CD4-positive, alpha-beta T cell treated with Interferon gamma for 1 hour (primary cell): ENCODE results near the gene ADAMTS15.

ENCODE experiments used
- DNase-seq: peaks from one replicate; pipeline ENCODE4 v3.0.0-alpha.2; 2020

The ADAMTS15 gene

GRCh38 chr11:130418210-130418609 lies 30.2 kb upstream of the ADAMTS15 start:
- no peak for DNase-seq

DNA sequence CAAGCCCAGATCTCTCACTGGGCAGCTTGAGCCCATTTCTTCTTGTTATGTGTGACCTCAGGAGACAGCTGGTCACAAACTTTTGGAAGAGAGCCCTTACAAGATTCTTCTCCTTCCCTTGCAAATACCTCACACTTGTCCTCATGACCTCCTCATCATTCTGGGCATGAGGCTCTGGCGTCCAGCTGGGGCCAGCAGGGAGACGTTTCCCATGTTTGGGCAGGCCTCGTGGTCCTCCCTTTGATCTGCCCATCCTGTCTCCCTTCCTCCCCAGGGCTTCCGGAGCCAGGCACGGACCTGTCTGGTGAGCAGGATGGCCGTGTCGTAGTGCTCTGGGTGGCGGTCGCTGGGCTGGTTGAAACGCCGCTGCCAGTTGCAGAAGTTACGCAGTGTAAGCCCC lies 29.7 kb upstream of the ADAMTS15 start:
- no peak for DNase-seq

GRCh38 chr11:130420478-130421198 lies 27.8 kb upstream of the ADAMTS15 start:
- no peak for DNase-seq

GRCh38 chr11:130421199-130421585 lies 27.3 kb upstream of the ADAMTS15 start:
- no peak for DNase-seq

DNA sequence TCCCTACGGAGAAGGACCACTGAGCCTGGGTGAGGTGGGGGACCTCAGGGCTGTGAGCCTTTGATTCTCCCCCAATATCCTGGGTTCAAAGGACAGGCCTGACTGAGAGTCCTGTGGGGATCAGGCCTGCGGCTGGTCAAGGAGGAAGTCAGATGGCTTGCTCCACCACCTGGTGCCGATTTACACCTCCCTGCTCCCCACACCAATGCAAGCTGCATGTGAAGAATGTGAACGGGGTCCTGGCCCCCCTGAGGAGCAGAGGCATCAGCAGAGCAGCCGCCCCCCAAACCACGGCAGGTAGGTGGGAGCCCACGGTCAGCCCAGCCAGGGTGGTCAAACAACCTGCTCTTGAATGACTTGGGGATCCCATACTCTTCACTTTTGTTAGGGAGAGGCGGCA lies 26.7 kb upstream of the ADAMTS15 start:
- DNase-seq, result no peak

DNA sequence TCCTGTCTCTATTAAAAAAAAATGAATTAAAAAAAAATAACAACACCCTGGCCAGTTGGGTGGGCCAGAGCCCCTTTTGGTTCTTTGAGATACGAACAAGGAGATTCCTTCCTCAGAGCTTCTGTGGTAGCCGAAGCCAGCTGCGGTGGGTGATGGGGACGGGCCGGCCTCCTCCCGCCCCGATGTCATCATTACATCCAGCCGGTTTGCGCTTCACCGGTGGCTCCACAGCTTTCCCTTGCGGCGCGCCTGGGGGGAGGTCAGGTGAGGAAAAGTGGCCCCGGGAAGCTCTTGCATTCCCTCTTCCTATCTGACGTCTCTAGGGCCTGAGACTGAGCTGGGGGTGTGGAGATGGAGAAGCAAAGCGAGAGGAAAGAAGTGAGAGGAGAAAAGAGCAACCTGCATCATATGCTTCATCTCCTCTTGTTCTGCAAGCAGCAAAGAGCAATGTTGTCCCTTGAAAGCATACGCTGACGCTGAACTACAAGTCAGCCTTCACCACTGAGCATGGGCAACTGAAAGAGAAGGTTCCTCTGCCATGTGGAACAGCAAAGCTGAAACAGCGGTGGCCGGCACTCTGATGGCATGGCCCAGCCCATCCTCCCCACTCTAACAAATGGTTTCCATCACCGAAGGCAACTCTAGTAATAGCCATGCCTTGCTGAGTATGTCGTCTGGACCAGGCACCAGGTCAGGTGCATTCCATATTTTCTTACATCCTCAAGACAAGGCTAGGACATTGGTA lies 26.0 kb upstream of the ADAMTS15 start:
- no peak for DNase-seq

GRCh38 chr11:130423541-130424142 lies 24.8 kb upstream of the ADAMTS15 start:
- no peak for DNase-seq

DNA sequence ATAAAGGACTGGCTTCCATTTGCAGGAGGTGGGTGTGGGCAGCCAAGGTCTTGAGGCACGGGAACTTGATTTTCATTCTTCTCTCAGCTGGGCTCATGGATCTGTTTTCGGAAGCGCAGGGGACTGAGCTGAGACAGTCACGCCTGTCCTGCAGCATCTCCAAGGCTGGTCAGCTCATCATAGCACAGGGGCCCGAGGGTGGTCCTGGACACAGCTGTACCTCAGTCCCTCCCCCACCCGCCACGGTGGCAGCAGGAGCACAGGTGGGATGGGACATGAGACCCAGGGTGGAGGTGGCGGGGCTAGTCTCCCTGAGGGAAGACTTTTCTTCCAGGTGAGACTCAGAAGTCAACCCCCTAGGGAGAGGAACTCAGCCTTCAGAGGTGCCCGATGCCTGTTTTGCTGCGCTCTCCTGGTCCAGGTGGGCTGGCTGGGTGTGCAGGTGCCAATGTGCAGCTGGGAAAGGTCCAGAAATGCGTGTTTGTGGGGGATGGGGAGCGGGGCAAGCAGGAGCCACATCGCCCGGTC lies 23.8 kb upstream of the ADAMTS15 start:
- DNase-seq, result no peak

GRCh38 chr11:130425156-130425555 lies 23.3 kb upstream of the ADAMTS15 start:
- DNase-seq, result no peak

- no peak for DNase-seq
Measured at GRCh38 chr11:130426223-130426836, 22.1 kb upstream of the ADAMTS15 start.

GRCh38 chr11:130426837-130427341 lies 21.6 kb upstream of the ADAMTS15 start:
- DNase-seq, result no peak

GRCh38 chr11:130427581-130428315 lies 20.7 kb upstream of the ADAMTS15 start:
- no peak for DNase-seq

GRCh38 chr11:130428316-130429119 lies 19.9 kb upstream of the ADAMTS15 start, which contains the start of gene ADAMTS8:
TSS of gene ADAMTS8 (minus strand) at chr11:130428609. CDS start at chr11:130428286, 323 bp downstream.
- DNase-seq, result no peak

DNA sequence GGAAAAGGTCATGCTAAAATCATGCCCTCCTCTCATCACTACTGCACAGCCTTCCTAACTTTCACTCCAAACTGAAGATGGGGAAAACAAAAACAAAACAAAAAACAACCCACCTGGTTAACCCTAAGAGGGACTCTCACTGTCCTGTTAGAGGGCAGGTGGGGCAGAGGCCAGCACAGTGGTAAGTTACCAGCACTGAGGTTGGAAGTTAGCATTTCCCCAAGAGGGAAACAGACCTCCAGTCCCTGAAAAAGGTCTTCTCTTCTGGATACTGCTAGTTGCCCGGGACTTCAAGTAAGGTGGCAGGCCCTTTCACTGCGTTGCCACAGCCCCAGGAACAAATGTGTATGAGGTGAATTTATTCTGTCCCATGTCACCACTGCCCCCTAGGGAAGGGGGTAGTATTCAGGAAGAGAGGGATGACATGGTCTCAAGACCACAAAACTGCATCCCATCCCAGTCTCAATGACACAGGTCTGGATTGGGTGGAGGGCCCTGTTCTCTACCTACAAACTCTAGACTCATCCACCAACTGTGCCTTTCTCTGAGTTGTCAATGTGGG lies 19.2 kb upstream of the ADAMTS15 start:
- DNase-seq, result no peak

DNA sequence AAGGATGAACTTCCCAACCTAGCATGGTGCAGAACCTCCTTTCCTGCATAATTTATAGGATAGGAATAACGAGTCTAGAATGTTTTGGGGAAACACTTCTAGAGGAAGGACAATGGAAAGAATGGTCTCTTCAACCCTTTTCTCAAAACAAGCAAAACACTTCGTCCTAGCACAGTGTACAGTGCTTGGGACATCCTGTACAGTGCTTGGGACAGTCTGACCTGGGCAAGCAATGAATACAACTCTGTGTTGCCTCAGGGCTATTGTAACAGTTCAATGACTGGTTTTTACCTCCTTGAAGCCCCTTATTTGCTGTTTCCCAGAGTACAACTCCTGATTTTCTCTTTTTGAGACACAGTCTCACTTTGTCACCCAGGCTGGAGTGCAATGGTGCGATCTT lies 18.5 kb upstream of the ADAMTS15 start:
- no peak for DNase-seq

DNA sequence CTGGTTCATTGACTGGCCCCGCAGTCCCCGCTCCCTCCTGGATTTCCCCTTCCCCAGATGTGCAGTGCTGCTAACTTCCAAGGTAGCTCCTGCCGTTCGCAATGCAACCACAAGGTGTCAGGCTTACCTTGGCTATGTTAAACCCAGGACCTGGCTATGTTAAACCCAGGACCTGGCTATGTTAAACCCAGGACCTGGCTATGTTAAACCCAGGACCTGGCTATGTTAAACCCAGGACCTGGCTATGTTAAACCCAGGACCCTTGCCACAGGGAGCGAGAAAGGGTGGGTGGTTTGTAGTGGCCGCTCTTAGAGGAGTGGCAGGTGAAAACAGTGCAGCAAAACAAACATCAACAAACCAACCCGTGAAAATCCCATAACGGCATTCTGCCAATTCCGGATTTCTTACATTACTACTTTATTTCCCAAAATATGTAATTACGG lies 17.1 kb upstream of the ADAMTS15 start:
- peak; percentile 59 for DNase-seq

GRCh38 chr11:130431801-130432200 lies 16.6 kb upstream of the ADAMTS15 start:
- no peak for DNase-seq

GRCh38 chr11:130433357-130433756 lies 15.1 kb upstream of the ADAMTS15 start:
- no peak for DNase-seq

- DNase-seq, result peak; percentile 66
Measured at GRCh38 chr11:130434521-130435223, 13.8 kb upstream of the ADAMTS15 start.

DNA sequence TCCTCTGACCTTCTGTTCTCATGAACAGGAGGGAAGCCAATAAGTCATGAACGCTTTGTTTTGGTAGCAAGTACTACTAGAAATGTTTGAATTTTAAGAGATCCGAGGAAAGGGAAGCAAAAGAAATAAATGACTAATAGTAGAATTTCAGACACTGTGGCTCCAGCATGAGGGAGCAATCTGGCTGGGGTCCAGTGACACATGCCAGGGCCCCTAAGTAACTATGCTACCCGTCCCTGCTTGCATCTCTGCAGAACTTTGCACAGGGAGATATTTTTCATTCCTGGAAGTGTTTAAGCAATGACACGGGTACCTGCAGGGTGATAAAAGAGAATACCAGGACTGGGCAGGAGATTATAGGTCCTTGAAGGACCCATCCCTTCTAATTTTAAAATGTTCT lies 12.8 kb upstream of the ADAMTS15 start:
- DNase-seq, result no peak
